HEK293 (cell line): ENCODE results near the gene CNTLN.

Experiments
- CTCF ChIA-PET: fragments of 350-600 bp; formaldehyde crosslinking; extraction: SDS; loops from one replicate; lab custom pipeline; 2021; ENCODE audit warnings: antibody characterized with exemption; lab: Yijun Ruan, JAX
- POLR2A ChIA-PET: fragments of 300-600 bp; formaldehyde crosslinking; extraction: SDS; loops from one replicate; lab custom pipeline; 2020; ENCODE audit warnings: antibody characterized with exemption, inconsistent platforms; lab: Yijun Ruan, JAX
- H3K27ac ChIP-seq: fragments of 200-500 bp; sonication (Bioruptor generic); 2 replicates; pipeline ENCODE4 v1.5.1; 2014; ENCODE audit warnings: low read depth, low read length, control low read depth, inconsistent platforms; ENCODE audit errors: extremely low read depth
- H3K36me3 ChIP-seq, 2 experiments: fragments of 200-500 bp in 1 of 2; sonication (Bioruptor generic) in 1 of 2; 1 replicate in 1 of 2; 2 replicates in 1 of 2; pipeline ENCODE4 v1.5.1; 2014 to 2017; ENCODE audit warnings: inconsistent platforms in 2 of 2, low read length in 2 of 2; ENCODE audit not compliant: control insufficient read depth in 2 of 2, insufficient read depth in 1 of 2
- H3K4me1 ChIP-seq: fragments of 200-500 bp; sonication (Bioruptor generic); 2 replicates; pipeline ENCODE4 v1.5.1; 2014; ENCODE audit warnings: mild to moderate bottlenecking, low read length, inconsistent platforms; ENCODE audit not compliant: control insufficient read depth, insufficient read depth
- H3K4me3 ChIP-seq: 2 replicates; pipeline ENCODE4 v1.5.1; 2011; ENCODE audit warnings: low read depth, mild to moderate bottlenecking, control low read depth, low read length, moderate library complexity
- H3K9me3 ChIP-seq: fragments of 200-500 bp; sonication (Bioruptor generic); 2 replicates; pipeline ENCODE4 v1.5.1; 2014; ENCODE audit warnings: low read depth, low read length, inconsistent platforms; ENCODE audit not compliant: control insufficient read depth, insufficient read depth
- ATF2 ChIP-seq: fragments of 450-650 bp; formaldehyde crosslinking; IDR thresholded peaks from 2 replicates; pipeline ENCODE4 v1.5.1; 2016; ENCODE audit warnings: missing biosample characterization, missing genetic modification characterization, low read depth
- GFI1B ChIP-seq: fragments of 450-650 bp; formaldehyde crosslinking; IDR thresholded peaks from 2 replicates; pipeline ENCODE4 v1.5.1; 2016; ENCODE audit warnings: missing biosample characterization, missing genetic modification characterization
- OSR2 ChIP-seq: fragments of 450-650 bp; formaldehyde crosslinking; IDR thresholded peaks from 2 replicates; pipeline ENCODE4 v1.5.1; 2016; ENCODE audit warnings: missing biosample characterization, missing genetic modification characterization
- SCRT1 ChIP-seq: fragments of 450-650 bp; formaldehyde crosslinking; IDR thresholded peaks from 2 replicates; pipeline ENCODE4 v1.5.1; 2016; ENCODE audit warnings: missing biosample characterization, missing genetic modification characterization, borderline replicate concordance
- TRIM28 ChIP-seq: IDR thresholded peaks from 2 replicates; pipeline ENCODE4 v1.6.1; 2011; ENCODE audit warnings: low read length, control low read depth, borderline replicate concordance
- YY2 ChIP-seq: fragments of 450-650 bp; formaldehyde crosslinking; IDR thresholded peaks from 2 replicates; pipeline ENCODE4 v1.5.1; 2016; ENCODE audit warnings: missing biosample characterization, missing genetic modification characterization
- ZEB2 ChIP-seq: fragments of 450-650 bp; formaldehyde crosslinking; IDR thresholded peaks from 2 replicates; pipeline ENCODE4 v1.5.1; 2016; ENCODE audit warnings: missing biosample characterization, missing genetic modification characterization
- ZFHX2 ChIP-seq: fragments of 450-650 bp; formaldehyde crosslinking; conservative IDR thresholded peaks from 2 replicates; pipeline ENCODE4 v1.5.1; 2016; ENCODE audit warnings: missing biosample characterization, missing genetic modification characterization
- ZFP37 ChIP-seq: fragments of 450-650 bp; formaldehyde crosslinking; IDR thresholded peaks from 2 replicates; pipeline ENCODE4 v1.5.1; 2016; ENCODE audit warnings: missing biosample characterization, missing genetic modification characterization
- ZNF26 ChIP-seq: fragments of 450-650 bp; formaldehyde crosslinking; IDR thresholded peaks from 2 replicates; pipeline ENCODE4 v1.5.1; 2016; ENCODE audit warnings: missing biosample characterization, missing genetic modification characterization
- ZNF280D ChIP-seq: fragments of 450-650 bp; formaldehyde crosslinking; IDR thresholded peaks from 2 replicates; pipeline ENCODE4 v1.5.1; 2016; ENCODE audit warnings: missing biosample characterization, missing genetic modification characterization
- ZNF426 ChIP-seq: fragments of 450-650 bp; formaldehyde crosslinking; IDR thresholded peaks from 2 replicates; pipeline ENCODE4 v1.5.1; 2017; ENCODE audit warnings: missing biosample characterization, missing genetic modification characterization, mild to moderate bottlenecking, inconsistent platforms, moderate library complexity
- ZNF48 ChIP-seq: fragments of 450-650 bp; formaldehyde crosslinking; IDR thresholded peaks from 2 replicates; pipeline ENCODE4 v1.5.1; 2016; ENCODE audit warnings: missing biosample characterization, missing genetic modification characterization
- ZNF501 ChIP-seq: fragments of 450-650 bp; formaldehyde crosslinking; IDR thresholded peaks from 2 replicates; pipeline ENCODE4 v1.5.1; 2016; ENCODE audit warnings: missing biosample characterization, missing genetic modification characterization
- ZNF521 ChIP-seq: fragments of 450-650 bp; formaldehyde crosslinking; IDR thresholded peaks from 2 replicates; pipeline ENCODE4 v1.5.1; 2017; ENCODE audit warnings: missing biosample characterization, mild to moderate bottlenecking, missing genetic modification characterization
- ZNF660 ChIP-seq: fragments of 450-650 bp; IDR thresholded peaks from 2 replicates; pipeline ENCODE4 v1.5.1; 2018; ENCODE audit warnings: missing biosample characterization, mild to moderate bottlenecking, missing genetic modification characterization
- ZNF785 ChIP-seq: fragments of 450-650 bp; formaldehyde crosslinking; IDR thresholded peaks from 2 replicates; pipeline ENCODE4 v1.5.1; 2016; ENCODE audit warnings: missing biosample characterization, missing genetic modification characterization
- ZNF792 ChIP-seq: fragments of 450-650 bp; formaldehyde crosslinking; IDR thresholded peaks from 2 replicates; pipeline ENCODE4 v1.5.1; 2016; ENCODE audit warnings: missing biosample characterization, missing genetic modification characterization

The CNTLN gene

GRCh38 chr9:17191082-17191481 is 56.2 kb downstream of the CNTLN start:
- ChIA-PET CTCF (no interaction called here), POLR2A (no interaction called here)
- Histone ChIP-seq H3K9me3 (no peaks in the 10 kb centered on the region), H3K4me3 (no peak overlapping the region), H3K36me3 (no peaks in the 10 kb centered on the region), H3K27ac (no peak overlapping the region), H3K4me1 (no peaks in the 10 kb centered on the region)
- peak; percentile 44; the same call in 1 of the 2 replicates for TF ChIP-seq ZNF660 (tag by site-specific recombination)
- no peak for TF ChIP-seq ZNF426 (tag by site-specific recombination)

GRCh38 chr9:17204611-17205152 is 69.8 kb downstream of the CNTLN start:
- H3K9me3 ChIP-seq, result no peaks in the 10 kb centered on the region
- no peaks in the 10 kb centered on the region for H3K36me3 ChIP-seq
- ChIA-PET CTCF (no interaction called here), POLR2A (interaction anchor here (0.6 kb wide), 1 partner anchor 251 kb away, joined by 3 read pairs; no protein-coding TSS in a partner anchor)
- H3K4me3 ChIP-seq, result no peak overlapping the region
- 0 out of 2 replicates have a peak, but pooled peaks have one; percentile 18 for TF ChIP-seq TRIM28
- no peak for TF ChIP-seq ZFHX2
- no peaks in the 10 kb centered on the region for H3K4me1 ChIP-seq
- H3K27ac ChIP-seq, result no peak overlapping the region

- no peak for TF ChIP-seq ZNF26 (tag by site-specific recombination)
- TF ChIP-seq ZFP37 (tag by site-specific recombination), result no peak
- TF ChIP-seq ZNF280D (tag by site-specific recombination), result no peak
- TF ChIP-seq ZEB2 (tag by site-specific recombination), result no peak
- TF ChIP-seq ZNF521 (tag by site-specific recombination), result no peak
- TF ChIP-seq ZNF785 (tag by site-specific recombination), result no peak
- TF ChIP-seq SCRT1, result no peak
- TF ChIP-seq ZNF792, result no peak
- no peak for TF ChIP-seq ZNF501
- no peak for TF ChIP-seq YY2 (tag by site-specific recombination)
- TF ChIP-seq ATF2 (tag by site-specific recombination), result no peak
- TF ChIP-seq ZNF48 (tag by site-specific recombination), result no peak
- no peak for TF ChIP-seq GFI1B (tag by site-specific recombination)
- TF ChIP-seq OSR2 (tag by site-specific recombination), result no peak
- TF ChIP-seq, all 188 proteins: peak for 0
- Histone ChIP-seq H3K4me1 (no peaks in the 10 kb centered on the region), H3K9me3 (no peaks in the 10 kb centered on the region), H3K4me3 (no peak overlapping the region), H3K36me3 (no peaks in the 10 kb centered on the region), H3K27ac (no peak overlapping the region)
- POLR2A ChIA-PET, result no interaction called here
- CTCF ChIA-PET, result no interaction called here
These were observed 81.2 kb downstream of the CNTLN start for GRCh38 chr9:17216011-17216410.
